HG03159 (cell line): ENCODE measurements around the gene HNRNPA1.
"Not testable (repeated sequence)": the region's sequence is repeated elsewhere in the genome, so short reads cannot be mapped to it uniquely, and the experiment has no call there.

Experiments used
- ATAC-seq: cut with Tn5 transposase; IDR thresholded peaks from one replicate; pipeline ENCODE4 v1.9.1; 2021; ENCODE audit warnings: mild to moderate bottlenecking, moderate library complexity; ENCODE audit not compliant: unreplicated experiment

The HNRNPA1 gene

DNA sequence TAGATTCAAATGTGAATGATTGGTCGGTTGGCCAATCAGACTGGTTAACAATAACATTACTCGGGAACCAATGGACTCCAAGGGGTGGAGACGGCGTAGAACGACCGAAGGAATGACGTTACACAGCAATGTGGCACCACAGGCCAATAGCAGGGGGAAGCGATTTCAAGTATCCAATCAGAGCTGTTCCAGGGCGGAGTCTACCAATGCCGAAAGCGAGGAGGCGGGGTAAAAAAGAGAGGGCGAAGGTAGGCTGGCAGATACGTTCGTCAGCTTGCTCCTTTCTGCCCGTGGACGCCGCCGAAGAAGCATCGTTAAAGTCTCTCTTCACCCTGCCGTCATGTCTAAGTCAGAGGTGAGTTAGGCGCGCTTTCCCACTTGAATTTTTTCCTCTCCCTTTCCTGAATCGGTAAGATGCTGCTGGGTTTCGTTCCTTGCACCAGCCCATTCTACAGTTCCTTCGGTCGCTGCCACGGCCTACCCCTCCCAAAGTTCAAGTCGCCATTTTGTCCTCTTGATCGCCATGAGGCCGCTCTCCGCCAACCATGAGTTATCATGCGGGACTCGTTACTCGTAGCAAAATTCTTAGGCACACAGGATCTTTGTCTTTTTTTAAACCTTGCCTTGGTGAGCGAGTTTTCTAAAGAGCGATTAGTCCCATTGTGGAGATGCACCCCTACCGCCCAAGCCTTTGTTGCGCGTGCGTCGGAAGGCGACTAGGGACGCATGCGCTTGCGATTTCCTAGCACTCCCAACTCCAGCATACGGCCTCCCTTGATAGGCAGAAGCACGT lies at the start of gene HNRNPA1:
Gene HNRNPA1, plus strand, starts transcription at position 259 of the 793 bp plus-strand sequence. Its CDS starts 82 bp downstream, at position 341.
- ATAC-seq, result peak; percentile 88

DNA sequence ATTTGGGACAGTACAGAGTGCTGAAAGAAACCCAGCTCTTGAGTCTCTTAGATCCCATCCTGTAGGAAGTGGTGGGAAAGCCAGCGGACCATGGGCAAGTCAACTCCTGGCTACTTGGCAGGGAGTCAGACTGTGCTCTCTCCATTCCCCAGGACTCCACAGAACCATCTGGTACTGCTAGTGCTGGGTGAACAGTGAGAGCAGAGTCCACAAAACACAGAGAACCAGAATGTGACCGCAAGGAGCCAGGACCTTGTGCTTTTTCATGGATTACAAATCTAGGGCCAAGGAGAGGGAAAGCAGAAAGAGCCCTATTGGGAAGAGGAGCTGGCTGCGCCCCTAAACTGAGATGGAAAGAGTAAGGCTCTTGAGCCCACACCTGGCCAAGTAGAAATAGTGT lies 49.3 kb upstream of the HNRNPA1 start:
- ATAC-seq, result not testable (repeated sequence)

DNA sequence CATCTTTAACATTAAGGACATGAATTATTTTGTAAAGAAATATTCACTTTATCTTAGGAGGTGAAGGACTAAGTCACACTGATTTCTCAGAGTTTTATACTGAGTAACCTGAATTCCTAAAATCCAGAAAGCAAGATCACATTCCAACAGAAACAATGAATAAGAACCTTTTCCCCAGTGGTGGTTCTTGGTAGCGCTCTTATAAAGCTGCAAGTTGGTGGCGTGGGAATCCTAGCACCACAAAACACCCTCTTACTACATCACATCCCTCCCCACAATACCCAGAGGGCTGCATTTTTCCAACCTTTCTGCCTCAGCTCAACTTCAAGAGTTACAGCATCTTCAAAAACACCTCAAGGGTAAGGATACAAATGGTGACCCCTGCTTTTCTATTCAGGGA lies 47.7 kb upstream of the HNRNPA1 start:
- no peak for ATAC-seq

DNA sequence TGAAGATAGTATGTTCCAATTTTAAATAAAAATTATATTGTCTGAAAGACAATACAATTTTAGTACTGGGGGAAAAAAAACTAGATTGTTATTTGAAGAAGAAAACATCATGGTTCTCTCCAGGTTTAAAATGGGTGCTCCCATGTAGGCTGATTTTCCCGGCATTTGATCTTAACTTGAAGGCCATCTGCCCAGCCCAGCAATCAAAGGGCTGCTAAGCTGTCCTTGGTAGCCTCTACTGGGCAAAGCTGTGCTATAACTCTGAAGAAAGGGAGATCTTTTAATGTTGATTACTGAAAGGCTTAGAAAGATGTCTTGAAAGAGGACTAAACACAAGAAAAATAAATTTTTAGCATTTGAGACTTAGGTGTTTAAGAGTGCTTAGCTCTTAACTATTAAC lies 42.0 kb upstream of the HNRNPA1 start:
- ATAC-seq, result no peak

DNA sequence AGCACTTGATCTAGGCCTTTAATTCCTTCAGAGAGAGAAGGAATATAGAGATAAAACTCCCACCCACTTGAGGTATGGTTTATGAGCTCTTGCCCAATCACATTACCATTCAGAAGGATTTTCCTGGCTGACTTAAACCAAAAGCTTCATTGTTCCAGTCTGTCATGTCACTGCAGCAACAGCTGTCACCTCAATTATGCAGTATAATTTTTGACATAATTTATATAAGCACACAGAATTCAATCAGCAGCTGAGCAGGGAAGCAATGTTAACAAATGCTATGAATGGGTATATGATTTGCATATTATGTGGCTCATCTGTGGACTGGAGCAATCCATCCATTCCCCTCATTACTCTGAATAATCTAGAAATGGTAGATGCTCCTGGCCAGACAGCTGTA lies 40.9 kb upstream of the HNRNPA1 start:
- ATAC-seq, result no peak

DNA sequence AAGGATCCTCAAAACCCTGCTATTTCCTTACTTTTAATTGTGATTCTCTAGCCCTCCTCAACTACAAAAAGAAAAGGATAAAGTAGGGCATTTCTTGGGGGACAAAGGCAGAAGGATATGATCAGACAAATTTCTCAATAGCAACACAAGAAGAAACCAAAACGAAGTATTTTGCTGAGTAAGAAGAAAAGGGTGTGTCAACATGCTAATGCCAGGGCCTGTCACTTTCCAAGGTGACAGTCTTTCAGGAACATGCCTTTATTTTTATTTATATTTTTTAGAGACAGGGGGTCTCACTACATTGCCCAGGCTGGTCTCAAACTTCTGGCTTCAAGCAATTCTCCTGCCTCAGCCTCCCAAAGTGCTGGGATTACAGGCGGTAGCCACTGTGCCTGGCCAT lies 40.4 kb upstream of the HNRNPA1 start:
- no peak for ATAC-seq

DNA sequence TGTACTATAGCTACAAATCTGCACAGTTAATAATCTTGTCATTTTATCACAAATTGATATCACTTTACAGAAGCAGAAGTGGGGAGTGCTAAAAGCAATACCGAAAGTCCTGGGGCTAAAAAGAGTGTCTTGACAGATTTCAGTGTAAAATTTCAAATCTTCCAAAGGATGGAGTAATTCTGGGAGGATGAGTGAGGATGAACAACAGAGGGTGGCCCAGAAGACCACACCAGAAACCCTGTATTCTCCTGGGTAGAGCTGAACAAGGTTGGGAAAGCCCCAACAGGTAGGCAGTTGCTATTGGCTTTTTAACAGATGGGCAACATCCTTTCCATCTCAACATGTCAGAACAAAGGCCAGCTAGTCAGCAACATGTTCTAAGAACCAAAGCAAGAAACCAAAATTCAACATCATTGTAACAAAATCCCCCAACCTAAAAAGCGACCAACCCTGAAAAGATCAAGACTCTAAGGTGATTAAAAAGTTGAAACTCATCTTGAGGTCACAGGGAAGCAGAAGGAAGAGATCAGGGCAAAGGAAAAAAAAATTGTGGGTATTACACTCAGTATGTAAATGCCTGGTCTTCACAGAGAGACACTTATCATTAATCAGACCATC lies 39.4 kb upstream of the HNRNPA1 start:
- ATAC-seq, result no peak

DNA sequence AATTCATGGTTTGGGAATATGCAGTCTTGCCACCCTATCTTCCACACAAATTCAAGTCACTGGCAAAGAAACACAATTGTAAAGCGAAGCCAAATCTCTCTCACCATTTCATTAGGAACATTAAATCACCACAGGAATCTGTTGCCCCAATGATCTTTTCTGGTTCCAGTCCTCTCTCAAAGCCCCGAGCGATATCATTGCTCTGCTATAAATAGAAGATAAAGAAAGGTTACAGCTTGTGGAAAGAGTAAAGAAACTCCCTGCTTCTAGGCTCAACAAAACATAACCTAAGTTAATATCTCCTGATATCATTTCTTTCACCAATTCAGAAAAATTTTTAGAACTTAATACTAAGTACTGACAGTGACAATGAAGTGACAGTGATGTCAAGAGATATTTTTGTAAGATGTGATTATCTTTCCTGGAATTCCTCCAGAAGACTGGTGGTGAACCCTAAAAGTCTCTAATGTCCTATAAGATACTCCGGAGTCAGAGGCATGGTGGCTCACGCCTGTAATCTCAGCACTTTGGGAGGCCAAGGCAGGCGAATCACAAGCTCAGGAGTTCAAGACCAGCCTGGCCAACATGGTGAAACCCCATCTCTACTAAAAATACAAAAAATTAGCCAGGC lies 34.4 kb upstream of the HNRNPA1 start:
- ATAC-seq, result no peak

DNA sequence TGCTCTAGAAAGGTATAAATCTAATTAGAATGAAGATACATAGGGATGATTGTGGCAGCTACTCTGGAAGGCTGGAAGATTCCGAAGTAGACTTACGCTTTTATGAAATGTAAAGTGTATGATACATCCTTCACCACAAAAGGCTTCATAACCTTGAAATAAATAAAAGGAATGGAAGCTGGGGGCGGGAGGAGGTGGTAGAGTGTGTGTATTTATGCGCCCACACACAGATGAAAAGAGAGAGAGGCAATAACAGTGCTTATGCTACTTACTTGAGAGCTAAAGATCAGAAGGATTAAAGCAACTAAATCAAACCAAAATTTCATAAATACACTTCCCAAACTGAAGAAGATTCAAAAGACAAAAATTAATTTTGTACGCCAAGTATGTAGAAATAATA lies 31.0 kb upstream of the HNRNPA1 start:
- ATAC-seq, result no peak

DNA sequence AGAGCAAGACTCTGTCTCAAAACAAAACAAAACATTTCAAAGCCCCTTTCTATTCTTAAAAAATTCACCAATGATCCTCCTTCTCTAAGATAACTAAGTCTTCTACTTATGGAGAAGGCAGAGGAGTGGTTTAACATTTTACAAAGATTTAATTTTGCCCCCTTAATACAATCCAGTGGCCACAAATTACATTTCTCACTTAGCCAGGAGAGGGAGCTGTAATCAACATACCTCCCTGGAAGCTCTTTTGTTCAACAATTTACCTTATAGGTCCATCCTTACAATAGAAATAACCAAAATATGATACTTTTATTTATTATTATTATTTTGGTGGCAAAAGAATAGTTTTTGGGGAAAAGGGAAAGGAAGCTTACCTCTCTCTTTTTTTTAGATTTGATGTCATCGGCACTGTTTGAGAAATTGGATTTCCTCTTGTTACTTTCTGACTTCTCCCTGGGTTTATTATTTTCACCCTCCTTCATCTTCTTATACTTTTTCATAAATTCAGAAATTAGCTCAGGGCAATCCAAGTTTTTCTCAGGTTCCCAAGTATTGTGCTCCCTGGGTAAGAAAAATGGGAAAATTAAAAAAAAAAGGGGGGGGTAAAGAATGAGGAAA lies 28.8 kb upstream of the HNRNPA1 start:
- ATAC-seq, result no peak

DNA sequence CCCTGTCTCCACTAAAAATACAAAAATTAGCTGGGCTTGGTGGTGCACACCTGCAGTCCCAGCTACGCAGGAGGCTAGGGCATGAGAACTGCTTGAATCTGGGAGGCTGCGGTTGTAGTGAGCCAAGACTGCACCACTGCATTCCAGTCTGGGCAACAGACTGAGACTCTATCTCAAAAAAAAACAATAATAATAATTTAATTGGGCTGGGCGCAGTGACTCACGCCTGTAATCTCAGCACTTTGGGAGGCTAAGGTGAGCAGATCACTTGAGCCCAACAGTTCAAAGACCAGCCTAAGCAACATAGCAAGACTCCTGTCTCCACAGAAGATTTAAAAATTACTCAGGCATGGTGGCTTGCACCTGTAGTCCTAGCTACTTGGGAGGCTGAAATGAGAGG lies 27.3 kb upstream of the HNRNPA1 start:
- ATAC-seq, result no peak

DNA sequence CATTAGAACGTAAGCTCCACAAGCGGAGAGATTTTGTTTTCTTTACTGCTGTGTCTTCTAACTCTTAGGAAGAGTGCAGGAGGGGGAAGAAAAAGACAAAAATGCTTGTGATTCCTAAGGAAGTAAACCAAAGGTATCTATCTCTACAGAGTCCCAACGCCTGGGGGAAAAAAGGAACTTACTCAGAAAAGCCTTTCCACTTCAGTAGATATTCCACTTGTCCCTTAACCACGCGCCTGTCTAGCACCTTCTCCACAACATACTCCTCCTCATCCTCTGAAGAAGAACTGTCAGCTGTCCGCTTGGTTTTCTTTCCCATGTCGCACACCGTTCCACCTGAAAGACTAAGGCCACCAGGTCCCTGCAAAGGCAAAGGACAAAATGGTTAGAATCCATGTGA lies 23.2 kb upstream of the HNRNPA1 start:
- ATAC-seq, result no peak

DNA sequence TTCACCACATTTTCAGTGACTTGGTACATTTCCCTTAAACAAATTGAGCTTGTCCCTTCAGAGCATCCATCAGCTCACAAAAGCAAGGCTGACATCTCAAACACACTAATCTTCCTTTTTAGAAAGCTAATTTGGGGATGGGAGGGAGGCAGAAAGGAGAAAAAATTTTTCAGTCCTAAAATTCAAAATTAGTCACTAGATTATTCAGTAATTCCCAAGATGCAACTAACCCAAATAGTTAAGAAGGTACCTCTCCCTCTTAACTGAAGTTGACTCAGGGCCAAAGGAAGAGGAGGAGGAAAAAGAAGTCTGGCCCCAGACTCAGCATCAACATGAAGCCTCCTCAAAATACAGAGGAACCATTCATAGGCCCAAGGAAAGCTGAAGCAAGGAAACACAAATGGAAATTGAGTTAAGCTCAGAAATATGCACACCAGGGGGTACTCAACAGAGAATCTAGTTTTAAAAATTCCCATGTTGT lies 22.3 kb upstream of the HNRNPA1 start:
- ATAC-seq, result no peak

DNA sequence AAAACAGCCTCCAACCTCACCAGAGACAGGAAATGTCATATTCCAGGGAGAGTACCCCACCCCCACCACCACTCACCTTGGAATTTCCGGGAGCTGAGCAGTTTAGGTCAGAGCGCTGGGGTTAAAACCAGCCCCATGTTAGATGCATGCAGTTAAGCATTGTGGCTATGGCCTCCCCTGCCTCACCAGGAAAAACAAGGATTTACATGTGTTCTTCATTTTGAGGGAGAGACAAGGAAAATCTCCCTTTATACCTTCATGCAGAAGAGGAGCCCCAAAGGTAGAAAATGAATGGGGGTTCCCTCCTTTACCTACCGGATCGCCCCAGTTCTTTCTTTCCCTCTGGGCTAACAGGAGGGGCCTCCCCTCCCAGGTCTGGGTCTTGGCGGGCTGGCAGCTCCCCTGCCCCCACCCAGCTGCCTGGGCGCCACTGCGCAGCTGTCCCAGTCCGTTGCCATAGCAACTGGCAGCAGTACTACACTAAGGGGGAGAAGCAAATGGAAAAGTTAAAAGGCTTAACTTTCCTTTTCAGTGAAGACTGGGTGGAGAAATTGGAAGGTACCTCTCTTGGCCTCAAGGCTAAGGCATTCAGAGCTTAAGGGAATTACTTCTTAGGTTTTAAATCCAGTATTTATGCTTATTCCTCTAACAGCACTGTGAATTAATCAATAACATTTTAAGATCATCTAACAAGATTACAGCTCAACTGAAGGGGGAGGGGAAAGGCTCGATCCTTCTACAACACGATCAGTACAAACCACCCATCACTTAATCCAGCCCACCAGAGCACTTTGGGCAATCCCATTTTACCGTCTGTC lies 21.1 kb upstream of the HNRNPA1 start:
- ATAC-seq, result peak; percentile 85

DNA sequence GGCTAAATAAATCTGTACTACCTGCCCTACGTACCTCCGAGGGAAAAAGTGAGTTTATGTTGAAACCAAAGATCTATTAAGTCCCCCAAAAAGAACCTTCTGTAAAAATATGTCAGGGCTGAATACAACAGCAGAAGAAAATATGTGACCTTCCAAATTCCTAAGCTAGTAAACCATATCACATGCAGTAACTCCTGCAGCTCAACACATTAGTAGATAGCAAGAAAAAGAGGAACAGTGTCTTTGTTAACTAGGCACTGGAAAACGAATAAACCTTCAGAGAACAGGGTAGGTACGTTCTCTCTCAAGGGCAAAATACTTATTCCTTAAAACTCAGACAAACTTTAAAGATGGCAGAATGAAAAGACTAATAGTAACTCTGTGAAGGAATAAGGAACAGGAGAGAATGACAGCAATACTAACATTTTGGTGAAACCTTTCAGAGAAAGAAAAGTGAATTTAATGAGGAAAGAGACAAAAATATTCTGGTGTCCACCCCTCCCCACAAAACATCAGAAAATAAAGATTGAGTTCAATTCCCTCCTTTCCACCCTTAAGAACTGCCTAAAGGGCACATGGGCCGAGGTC lies 18.6 kb upstream of the HNRNPA1 start:
- ATAC-seq, result no peak

DNA sequence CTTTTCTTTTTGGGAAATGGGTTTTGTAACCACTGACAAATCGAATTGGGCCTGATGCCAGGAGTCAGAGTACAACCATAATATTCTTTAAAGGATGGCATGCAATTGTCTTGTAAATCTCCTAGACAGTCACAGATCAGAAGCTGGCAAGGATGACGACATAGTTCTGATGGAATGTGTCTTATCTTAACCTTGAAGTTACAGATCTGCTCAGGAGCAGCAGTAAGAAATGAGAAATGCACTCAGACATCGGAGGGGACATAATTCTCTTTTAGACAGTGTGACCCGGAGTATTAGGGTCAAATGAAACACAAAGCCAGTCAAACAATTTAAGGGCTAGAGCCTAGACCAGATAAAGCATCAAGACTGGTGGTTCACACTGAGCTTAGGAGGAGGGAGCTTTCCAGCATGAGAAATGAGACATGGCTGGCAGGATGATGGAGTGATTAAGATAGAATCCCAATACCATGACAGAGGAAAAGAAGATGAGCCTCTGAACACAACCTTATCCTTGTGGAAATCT lies 18.1 kb upstream of the HNRNPA1 start:
- no peak for ATAC-seq

DNA sequence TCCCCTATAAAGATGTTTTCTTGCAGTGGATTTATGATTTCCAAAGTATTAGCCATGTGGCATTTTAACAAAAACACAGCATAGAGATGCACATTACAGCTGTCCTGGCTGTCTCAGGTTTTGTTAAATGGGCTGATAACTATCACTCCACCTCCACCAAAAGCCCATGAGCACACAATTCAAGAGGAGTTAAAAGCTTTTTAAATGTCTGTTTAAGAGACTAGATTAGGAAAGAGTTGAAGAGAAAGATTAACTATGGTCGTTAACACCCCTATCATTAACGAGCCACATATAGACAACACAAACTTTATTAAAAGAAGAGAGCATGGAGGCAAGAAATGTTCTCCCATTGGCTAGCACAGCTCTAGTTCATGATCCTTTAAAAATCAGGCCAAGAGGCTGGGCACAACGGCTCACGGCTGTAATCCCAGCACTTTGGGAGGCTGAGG lies 15.1 kb upstream of the HNRNPA1 start:
- ATAC-seq, result no peak

DNA sequence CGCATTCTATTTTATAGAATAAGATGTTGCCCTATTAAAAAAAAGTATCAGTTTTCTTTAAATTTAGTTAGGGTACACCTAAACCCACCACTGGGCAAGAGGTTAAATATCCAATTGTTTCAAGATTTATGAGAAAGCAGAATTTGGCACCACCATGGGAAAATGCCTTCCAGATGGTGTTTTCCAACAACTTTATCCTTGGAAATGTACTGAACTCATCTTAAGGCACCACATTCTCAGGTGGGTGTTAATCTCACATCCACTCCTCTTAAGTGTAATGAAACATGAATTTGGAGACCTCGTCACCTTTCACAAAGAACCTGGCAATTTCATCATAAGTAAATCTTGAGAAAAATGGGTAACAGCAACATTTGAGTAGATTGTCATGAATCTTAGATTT lies 13.7 kb upstream of the HNRNPA1 start:
- ATAC-seq, result no peak

DNA sequence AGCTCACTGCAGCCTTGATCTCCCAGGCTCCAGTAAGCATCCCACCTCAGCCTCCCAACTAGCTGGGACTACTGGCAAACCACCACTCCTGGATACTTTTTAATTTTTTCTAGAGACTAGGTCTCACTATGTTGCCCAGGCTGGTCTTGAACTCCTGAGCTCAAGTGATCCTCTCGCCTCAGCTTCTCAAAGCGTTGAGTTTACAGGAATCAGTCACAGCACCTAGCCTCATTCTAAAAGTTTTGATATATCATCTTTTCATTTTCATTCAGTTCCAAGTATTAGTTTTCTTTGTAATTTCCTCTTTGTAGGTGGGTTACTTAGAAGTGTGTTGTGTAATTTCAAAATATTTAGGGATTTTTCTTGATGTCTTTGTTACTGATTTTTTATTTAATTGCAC lies 10.2 kb upstream of the HNRNPA1 start:
- no peak for ATAC-seq

DNA sequence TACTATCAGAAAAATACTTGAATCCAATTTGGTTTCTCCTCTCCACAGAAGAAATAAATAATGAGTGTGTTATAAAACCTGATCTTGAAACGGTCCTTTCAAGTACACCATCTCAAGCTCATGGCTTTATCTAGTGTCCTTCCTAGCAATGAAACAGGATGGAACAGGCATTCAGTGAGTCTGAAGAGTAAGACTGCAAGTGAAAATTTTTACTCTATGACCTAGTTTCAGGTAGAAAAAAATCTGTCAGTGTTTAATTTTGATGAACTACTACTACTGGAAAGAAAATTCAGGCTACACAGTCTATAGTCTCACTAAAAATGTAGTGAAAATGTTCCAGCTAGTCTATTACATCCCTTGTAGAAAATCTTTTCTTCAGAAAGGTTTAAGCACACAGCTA lies 8.3 kb upstream of the HNRNPA1 start:
- no peak for ATAC-seq
